SIG-M5 (cell line): ENCODE measurements around the gene TFPI.
"Not testable (repeated sequence)": the region's sequence is repeated elsewhere in the genome, so short reads cannot be mapped to it uniquely, and the experiment has no call there.

ENCODE experiments used
- DNase-seq: peaks from one replicate; lab custom pipeline; 2025; lab: John Stamatoyannopoulos, UW

TFPI gene

GRCh38 chr2:187528042-187528441, 26.2 kb downstream of the TFPI start:
- DNase-seq = no peak

- no peak for DNase-seq
Observed at GRCh38 chr2:187527262-187527661, 27.0 kb downstream of the TFPI start.

GRCh38 chr2:187526792-187527191, 27.4 kb downstream of the TFPI start:
- DNase-seq = no peak

GRCh38 chr2:187525163-187525900, 28.9 kb downstream of the TFPI start:
- no peak for DNase-seq

- DNase-seq = no peak
Observed at GRCh38 chr2:187523325-187523724, 30.9 kb downstream of the TFPI start.

- DNase-seq = no peak
Observed at GRCh38 chr2:187520121-187520624, 34.1 kb downstream of the TFPI start.

- no peak for DNase-seq
Observed at GRCh38 chr2:187519419-187520120, 34.7 kb downstream of the TFPI start.

- DNase-seq = not testable (repeated sequence)
Observed at GRCh38 chr2:187517750-187518361, 36.4 kb downstream of the TFPI start.

GRCh38 chr2:187516630-187517510, 37.4 kb downstream of the TFPI start:
- not testable (repeated sequence) for DNase-seq

GRCh38 chr2:187514930-187515329, 39.3 kb downstream of the TFPI start:
- DNase-seq = no peak

- DNase-seq = not testable (repeated sequence)
Observed at GRCh38 chr2:187514235-187514829, 39.9 kb downstream of the TFPI start.

GRCh38 chr2:187513460-187514234, 40.6 kb downstream of the TFPI start:
- not testable (repeated sequence) for DNase-seq

GRCh38 chr2:187511356-187512315, 42.6 kb downstream of the TFPI start:
- no peak for DNase-seq

- not testable (repeated sequence) for DNase-seq
Observed at GRCh38 chr2:187510419-187511355, 43.5 kb downstream of the TFPI start.

- peak; percentile 34 for DNase-seq
Observed at GRCh38 chr2:187509667-187510417, 44.4 kb downstream of the TFPI start.

- DNase-seq = no peak
Observed at GRCh38 chr2:187506416-187506815, 47.8 kb downstream of the TFPI start.

GRCh38 chr2:187505065-187505672, 49.1 kb downstream of the TFPI start:
- no peak for DNase-seq
